Measurements from ENCODE around the gene TTC22.

- TF ChIP-seq POLR2A (IDR thresholded peaks at IDR 0.05) (no peak), CTCF (IDR thresholded peaks at IDR 0.05) (no peak), EP300 (IDR thresholded peaks at IDR 0.05) (no peak), POLR2AphosphoS5 (IDR thresholded peaks at IDR 0.05) (no peak)
These were observed 10.9 kb upstream of the TTC22 start for GRCh38 chr1:54811739-54812655.
